PC-3 (cell line): ENCODE data around the gene KRTAP12-2.

Source experiments
- CTCF ChIP-seq: fragments of 300-600 bp; sonication (generic); conservative IDR thresholded peaks from 2 replicates; pipeline ENCODE4 v1.5.1; 2017; ENCODE audit warnings: antibody characterized with exemption, low read depth, mild to moderate bottlenecking, low read length
- EZH2 ChIP-seq: fragments of 300-600 bp; sonication (generic); IDR thresholded peaks from one replicate; pipeline ENCODE4 v1.6.1; 2017; ENCODE audit warnings: antibody characterized with exemption, mild to moderate bottlenecking, low read length; ENCODE audit not compliant: unreplicated experiment
- EZH2phosphoT487 ChIP-seq: fragments of 300-600 bp; sonication (generic); IDR thresholded peaks from 2 replicates; pipeline ENCODE4 v1.6.1; 2018; ENCODE audit warnings: mild to moderate bottlenecking, antibody characterized with exemption, low read length, borderline replicate concordance

GRCh38 chr21:44643741-44644310 is 22.9 kb downstream of the KRTAP12-2 start:
- TF ChIP-seq CTCF, result no peak
- no peak for TF ChIP-seq EZH2
- no peak for TF ChIP-seq EZH2phosphoT487
